ENCODE results near the gene CNKSR3.

GRCh38 chr6:154489822-154490221 is 20.7 kb downstream of the CNKSR3 start:
- TF ChIP-seq POLR2A (IDR thresholded peaks at IDR 0.05) (no peak), CTCF (IDR thresholded peaks at IDR 0.05) (no peak), EP300 (IDR thresholded peaks at IDR 0.05) (no peak)

Data from suprapubic skin (tissue), 3 donors.